H9 (cell line): ENCODE results near the gene C11orf86. TPM values are rescaled to one million over a fixed set of nuclear protein-coding genes. Genes with fewer than 3 reads are reported as not detected.
A peak's percentile ranks its signal among the peaks of the same experiment; 100 is the strongest.

Source experiments
- DNase-seq: peaks from one replicate; pipeline ENCODE4 v3.0.0-alpha.2; 2017
- H2AFZ ChIP-seq: one replicate; pipeline ENCODE4 v1.6.1; 2013; ENCODE audit warnings: mild to moderate bottlenecking, low read length, control low read depth, moderate library complexity
- H2AK5ac ChIP-seq: 2 replicates; pipeline ENCODE4 v1.6.1; 2013; ENCODE audit warnings: low read length, control low read depth, mixed read lengths; ENCODE audit not compliant: insufficient read length
- H2BK120ac ChIP-seq: one replicate; pipeline ENCODE4 v1.6.1; 2013; ENCODE audit warnings: low read depth, mild to moderate bottlenecking, low read length, control low read depth, inconsistent platforms; ENCODE audit not compliant: poor library complexity, severe bottlenecking
- H2BK12ac ChIP-seq: 2 replicates; pipeline ENCODE4 v1.6.1; 2013; ENCODE audit warnings: low read length, control low read depth, mixed read lengths, low read depth; ENCODE audit not compliant: insufficient read length
- H2BK15ac ChIP-seq: 2 replicates; pipeline ENCODE4 v1.6.1; 2013; ENCODE audit warnings: low read depth, low read length, control low read depth
- H2BK20ac ChIP-seq: one replicate; pipeline ENCODE4 v1.6.1; 2013; ENCODE audit warnings: low read depth, mild to moderate bottlenecking, low read length, control low read depth, inconsistent platforms; ENCODE audit not compliant: poor library complexity, severe bottlenecking
- H2BK5ac ChIP-seq: 2 replicates; pipeline ENCODE4 v1.6.1; 2013; ENCODE audit warnings: low read length, control low read depth, mixed read lengths; ENCODE audit not compliant: insufficient read length
- H3K14ac ChIP-seq: 2 replicates; pipeline ENCODE4 v1.6.1; 2013; ENCODE audit warnings: low read length, control low read depth; ENCODE audit not compliant: insufficient read depth
- H3K18ac ChIP-seq: 2 replicates; pipeline ENCODE4 v1.6.1; 2013; ENCODE audit warnings: low read depth, mild to moderate bottlenecking, mixed read lengths, low read length, control low read depth; ENCODE audit not compliant: insufficient read length
- H3K23ac ChIP-seq: 2 replicates; pipeline ENCODE4 v1.6.1; 2013; ENCODE audit warnings: low read length, control low read depth, mixed read lengths, low read depth; ENCODE audit not compliant: insufficient read length
- H3K23me2 ChIP-seq: 2 replicates; pipeline ENCODE4 v1.6.1; 2013; ENCODE audit warnings: low read depth, mild to moderate bottlenecking, mixed read lengths, low read length, control low read depth; ENCODE audit not compliant: insufficient read length, poor library complexity, severe bottlenecking
- H3K27ac ChIP-seq: 2 replicates; pipeline ENCODE4 v1.5.1; 2013; ENCODE audit warnings: low read length, control low read depth, mixed read lengths, low read depth; ENCODE audit not compliant: insufficient read length
- H3K27me3 ChIP-seq: 2 replicates; pipeline ENCODE4 v1.6.1; 2013; ENCODE audit warnings: low read length, control low read depth, inconsistent platforms; ENCODE audit not compliant: insufficient read depth
- H3K4ac ChIP-seq: 2 replicates; pipeline ENCODE4 v1.6.1; 2013; ENCODE audit warnings: low read depth, mild to moderate bottlenecking, control low read depth, inconsistent platforms, low read length, moderate library complexity
- H3K4me1 ChIP-seq: 2 replicates; pipeline ENCODE4 v1.6.1; 2013; ENCODE audit warnings: low read length, control low read depth, inconsistent platforms; ENCODE audit not compliant: insufficient read depth
- H3K4me2 ChIP-seq: 2 replicates; pipeline ENCODE4 v1.6.1; 2013; ENCODE audit warnings: low read length, control low read depth, mixed read lengths; ENCODE audit not compliant: insufficient read length, insufficient read depth
- H3K56ac ChIP-seq: 2 replicates; pipeline ENCODE4 v1.6.1; 2013; ENCODE audit warnings: low read depth, mild to moderate bottlenecking, mixed read lengths, low read length, control low read depth; ENCODE audit not compliant: insufficient read length
- H3K79me1 ChIP-seq: 2 replicates; pipeline ENCODE4 v1.6.1; 2013; ENCODE audit warnings: low read depth, mild to moderate bottlenecking, moderate library complexity, low read length, control low read depth, inconsistent platforms; ENCODE audit not compliant: insufficient read depth, poor library complexity, severe bottlenecking
- H3K79me2 ChIP-seq: 2 replicates; pipeline ENCODE4 v1.6.1; 2013; ENCODE audit warnings: low read length, control low read depth, inconsistent platforms; ENCODE audit not compliant: insufficient read depth
- H3K9ac ChIP-seq: 2 replicates; pipeline ENCODE4 v1.6.1; 2013; ENCODE audit warnings: low read length, control low read depth, mixed read lengths; ENCODE audit not compliant: insufficient read length; ENCODE audit errors: extremely low read depth
- H3K9me3 ChIP-seq: one replicate; pipeline ENCODE4 v1.6.1; 2013; ENCODE audit warnings: low read depth, low read length, inconsistent platforms; ENCODE audit not compliant: control insufficient read depth
- H3T11ph ChIP-seq: one replicate; pipeline ENCODE4 v1.6.1; 2013; ENCODE audit warnings: mild to moderate bottlenecking, low read length, control low read depth, inconsistent platforms
- H4K20me1 ChIP-seq: one replicate; pipeline ENCODE4 v1.6.1; 2013; ENCODE audit not compliant: control insufficient read depth, insufficient read length, insufficient read depth
- H4K5ac ChIP-seq: 2 replicates; pipeline ENCODE4 v1.6.1; 2013; ENCODE audit warnings: low read depth, mild to moderate bottlenecking, mixed read lengths, low read length, control low read depth; ENCODE audit not compliant: insufficient read length
- H4K8ac ChIP-seq: replicated peaks from 2 replicates; pipeline ENCODE4 v1.6.1; 2013; ENCODE audit warnings: low read length, control low read depth, mixed read lengths, low read depth; ENCODE audit not compliant: insufficient read length
- H4K91ac ChIP-seq: 2 replicates; pipeline ENCODE4 v1.6.1; 2013; ENCODE audit warnings: low read depth, mild to moderate bottlenecking, moderate library complexity, mixed read lengths, low read length, control low read depth; ENCODE audit not compliant: insufficient read length
- H3K27ac Mint-ChIP-seq, 3 experiments: 2 replicates in 2 of 3; 3 replicates in 1 of 3; pipeline ENCODE4 v1.8.0; 2020 to 2021; ENCODE audit warnings: mixed read lengths in 3 of 3, mild to moderate bottlenecking in 1 of 3, moderate library complexity in 1 of 3
- H3K27me3 Mint-ChIP-seq: 2 replicates; pipeline ENCODE4 v1.8.0; 2021; ENCODE audit warnings: low read depth, mild to moderate bottlenecking, moderate library complexity, mixed read lengths
- H3K36me3 Mint-ChIP-seq, 3 experiments: 2 replicates in 2 of 3; 3 replicates in 1 of 3; pipeline ENCODE4 v1.8.0; 2020 to 2021; ENCODE audit warnings: low read depth in 3 of 3, mixed read lengths in 3 of 3; ENCODE audit not compliant: insufficient read depth in 1 of 3
- H3K4me1 Mint-ChIP-seq, 2 experiments: 2 replicates each; pipeline ENCODE4 v1.8.0; 2020; ENCODE audit warnings: mixed read lengths in 2 of 2
- H3K4me3 Mint-ChIP-seq, 2 experiments: 2 replicates in 1 of 2; 3 replicates in 1 of 2; pipeline ENCODE4 v1.8.0; 2020 to 2021; ENCODE audit warnings: mild to moderate bottlenecking in 2 of 2, mixed read lengths in 2 of 2, moderate library complexity in 1 of 2
- H3K9me3 Mint-ChIP-seq, 2 experiments: 2 replicates in 1 of 2; 3 replicates in 1 of 2; pipeline ENCODE4 v1.8.0; 2020; ENCODE audit warnings: mild to moderate bottlenecking in 2 of 2, mixed read lengths in 2 of 2, moderate library complexity in 1 of 2
- CTCF ChIP-seq: fragments of 200-600 bp; sonication (generic); conservative IDR thresholded peaks from 3 replicates; pipeline ENCODE4 v1.8.0; 2021; ENCODE audit warnings: antibody characterized with exemption, mild to moderate bottlenecking
- WGBS: extraction: QIAGEN DNeasy Blood & Tissue Kit; methylation state at CpG from one replicate; pipeline ENCODE4 v1.1.7; 2013; ENCODE audit warnings: missing lambda C conversion rate, low lambda C conversion rate, mixed read lengths; ENCODE audit not compliant: insufficient read length; ENCODE audit errors: extremely low coverage; 5-methylcytosine and 5-hydroxymethylcytosine counted together
- total RNA-seq: library from RNA; stranded (reverse); gene quantifications from 2 replicates; pipeline ENCODE4 v1.2.1, GENCODE V29; 2021

The C11orf86 gene
- total RNA-seq, 1 experiment from 2014 or later, result not detected

GRCh38 chr11:67024410-67024809, 49.3 kb downstream of the C11orf86 start:
- Histone ChIP-seq H3K9ac (no peak overlapping the region), H4K20me1 (no peaks in the 10 kb centered on the region), H2BK15ac (no peak overlapping the region), H3K9me3 (no peaks in the 10 kb centered on the region), H2BK5ac (no peak overlapping the region), H3K14ac (no peak overlapping the region), H2AK5ac (no peak overlapping the region), H3K4ac (no peak overlapping the region), H2AFZ (no peak overlapping the region), H3K4me1 (no peaks in the 10 kb centered on the region; the same call in 1 of the 2 replicates), H3K79me1 (no peaks in the 10 kb centered on the region), H4K91ac (no peak overlapping the region), H3K4me2 (no peak overlapping the region), H2BK20ac (no peak overlapping the region), H3K23me2 (peaks cover 8% of the 10 kb centered on the region), H3K18ac (no peak overlapping the region), H3T11ph (no peak overlapping the region), H2BK120ac (no peak overlapping the region), H3K79me2 (no peaks in the 10 kb centered on the region), H3K56ac (no peak overlapping the region), H4K5ac (no peak overlapping the region), H2BK12ac (no peak overlapping the region), H3K27me3 (peaks cover 22% of the 10 kb centered on the region), H3K23ac (no peak overlapping the region), H4K8ac (no peak overlapping the region), H3K27ac (no peak overlapping the region)
- DNase-seq, result no peak
- Mint-ChIP-seq H3K4me1 (peaks cover 14 to 18% of the 10 kb centered on the region in 2 experiments), H3K27me3 (peaks cover 46% of the 10 kb centered on the region), H3K36me3 (peaks cover 0 to 6% (median 0%) of the 10 kb centered on the region in 3 experiments; a peak in 3 of 7 replicates), H3K4me3 (peak overlapping the region in 1 of 2 experiments; percentile 65; a peak in 1 of 5 replicates), H3K9me3 (peaks cover 0 to 8% of the 10 kb centered on the region in 2 experiments; a peak in 2 of 5 replicates), H3K27ac (no peak overlapping the region; a peak in 1 of 7 replicates)
- no CpG with 5 or more reads among the region's 5 CpGs for WGBS
- no peak for TF ChIP-seq CTCF
